Measurements from ENCODE around the gene TNFRSF1B. TPM values are rescaled to one million over a fixed set of nuclear protein-coding genes. Genes with fewer than 3 reads are reported as not detected.

TNFRSF1B gene
- total RNA-seq, 1 experiment from 2014 or later, result 3.5 TPM

DNA sequence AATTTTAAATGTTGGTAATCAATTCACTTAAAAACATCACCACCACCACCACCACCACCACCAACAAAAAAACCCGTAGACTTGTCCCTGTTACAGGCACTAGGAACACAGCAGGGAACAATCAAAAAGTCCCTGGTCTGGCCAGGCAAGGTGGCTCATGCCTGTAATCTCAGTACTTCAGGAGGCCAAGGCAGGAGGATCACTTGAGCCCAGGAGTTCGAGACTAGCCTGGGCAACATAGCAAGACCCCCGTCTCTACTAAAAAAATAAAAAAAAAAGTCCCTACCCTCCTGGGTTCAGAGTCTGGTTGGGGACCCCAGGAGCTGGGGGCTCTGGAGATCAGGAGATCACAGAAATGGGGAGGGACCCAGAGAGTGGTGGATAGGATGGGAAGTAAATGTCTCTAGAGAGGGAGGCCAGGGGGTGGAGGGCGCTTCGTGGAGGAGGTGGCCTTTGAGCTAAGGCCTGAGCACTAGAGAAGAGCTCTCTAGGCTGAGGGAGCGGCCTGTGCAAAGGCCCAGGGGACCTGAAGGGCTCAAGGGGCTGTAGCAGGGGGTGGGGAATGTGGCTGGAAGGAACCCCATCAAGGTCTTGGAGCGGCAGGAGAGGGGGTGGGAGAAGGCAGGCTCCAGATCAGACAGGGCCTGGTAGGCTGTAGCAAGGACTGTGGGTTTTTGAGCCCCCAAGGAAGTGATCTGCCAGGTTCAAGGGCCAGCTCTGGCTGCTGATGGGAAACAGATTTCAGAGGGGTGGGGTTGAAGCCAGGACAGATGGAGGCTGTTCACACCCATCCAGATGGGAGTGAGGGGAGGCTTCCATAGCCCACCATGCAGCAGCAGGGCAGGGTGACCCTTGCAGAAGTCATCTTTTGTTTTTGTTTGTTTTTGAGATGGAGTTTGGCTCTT is 38.2 kb downstream of the TNFRSF1B start:
- no TSS peak for BruUV-seq (replicated peaks)
- H3K4me3 ChIP-seq (ENCODE audit: low read depth, low read length), result no peak overlapping the region
- no peaks in the 10 kb centered on the region for H3K27me3 Mint-ChIP-seq (ENCODE audit: insufficient read depth, unreplicated experiment)
- H3K36me3 ChIP-seq (ENCODE audit: control insufficient read depth, insufficient read depth, low read length), result no peaks in the 10 kb centered on the region
- no peaks in the 10 kb centered on the region for H3K4me1 ChIP-seq
- no peaks in the 10 kb centered on the region for H3K4me1 Mint-ChIP-seq (ENCODE audit: low read depth, unreplicated experiment)
- H3K27me3 ChIP-seq (replicated peaks; ENCODE audit: control insufficient read depth, insufficient read depth, low read length), result no peaks in the 10 kb centered on the region
- POLR2A ChIA-PET, result no interaction called here
- H3K4me3 Mint-ChIP-seq (ENCODE audit: unreplicated experiment), result no peak overlapping the region
- H3K27ac Mint-ChIP-seq (ENCODE audit: unreplicated experiment), result no peak overlapping the region
- no peak for DNase-seq
- TF ChIP-seq, protein P1, sequence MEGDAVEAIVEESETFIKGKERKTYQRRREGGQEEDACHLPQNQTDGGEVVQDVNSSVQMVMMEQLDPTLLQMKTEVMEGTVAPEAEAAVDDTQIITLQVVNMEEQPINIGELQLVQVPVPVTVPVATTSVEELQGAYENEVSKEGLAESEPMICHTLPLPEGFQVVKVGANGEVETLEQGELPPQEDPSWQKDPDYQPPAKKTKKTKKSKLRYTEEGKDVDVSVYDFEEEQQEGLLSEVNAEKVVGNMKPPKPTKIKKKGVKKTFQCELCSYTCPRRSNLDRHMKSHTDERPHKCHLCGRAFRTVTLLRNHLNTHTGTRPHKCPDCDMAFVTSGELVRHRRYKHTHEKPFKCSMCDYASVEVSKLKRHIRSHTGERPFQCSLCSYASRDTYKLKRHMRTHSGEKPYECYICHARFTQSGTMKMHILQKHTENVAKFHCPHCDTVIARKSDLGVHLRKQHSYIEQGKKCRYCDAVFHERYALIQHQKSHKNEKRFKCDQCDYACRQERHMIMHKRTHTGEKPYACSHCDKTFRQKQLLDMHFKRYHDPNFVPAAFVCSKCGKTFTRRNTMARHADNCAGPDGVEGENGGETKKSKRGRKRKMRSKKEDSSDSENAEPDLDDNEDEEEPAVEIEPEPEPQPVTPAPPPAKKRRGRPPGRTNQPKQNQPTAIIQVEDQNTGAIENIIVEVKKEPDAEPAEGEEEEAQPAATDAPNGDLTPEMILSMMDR (IDR thresholded peaks at IDR 0.05; ENCODE audit: insufficient read depth in 1 of 2, low read depth in 1 of 2, low read length in 1 of 2, severe bottlenecking in 1 of 2, unreplicated experiment in 1 of 2), result no peak
- H3K36me3 Mint-ChIP-seq (ENCODE audit: insufficient read depth, unreplicated experiment), result no peaks in the 10 kb centered on the region
- H3K9me3 ChIP-seq, result no peaks in the 10 kb centered on the region
- CTCF ChIA-PET, result interaction anchor here (0.7 kb wide), 1 partner anchor 79 kb away, joined by 3 read pairs; no protein-coding TSS in a partner anchor
- H3K9me3 Mint-ChIP-seq (ENCODE audit: unreplicated experiment), result no peaks in the 10 kb centered on the region
- intact Hi-C loops (cut with micrococcal nuclease; ENCODE audit: unreplicated experiment), result no loop called here

DNA sequence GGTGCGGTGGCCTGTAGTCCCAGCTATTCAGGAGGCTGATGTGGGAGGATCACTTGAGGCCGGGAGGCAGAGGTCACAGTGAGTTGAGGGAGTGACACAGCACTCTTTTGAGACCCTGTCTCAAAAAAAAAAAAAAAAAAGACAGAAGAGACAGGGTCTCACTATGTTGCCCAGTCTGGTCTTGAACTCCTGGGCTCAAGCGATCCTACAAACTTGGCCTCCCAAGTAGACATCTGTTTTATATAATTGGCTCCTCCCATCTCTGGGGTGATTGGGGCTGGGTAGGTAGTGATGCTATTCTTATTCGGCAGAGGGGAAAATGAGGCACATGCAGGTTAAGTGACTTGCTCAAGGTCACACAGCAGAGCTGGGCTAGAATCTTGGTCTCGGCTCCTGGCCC is 39.4 kb downstream of the TNFRSF1B start:
- H3K4me3 Mint-ChIP-seq (ENCODE audit: unreplicated experiment), result no peak overlapping the region
- no peak for DNase-seq
- no TSS peak for BruUV-seq (replicated peaks)
- TF ChIP-seq, protein P1 (IDR thresholded peaks at IDR 0.05; ENCODE audit: insufficient read depth in 1 of 2, low read depth in 1 of 2, low read length in 1 of 2, severe bottlenecking in 1 of 2, unreplicated experiment in 1 of 2), result no peak
- no peaks in the 10 kb centered on the region for H3K4me1 Mint-ChIP-seq (ENCODE audit: low read depth, unreplicated experiment)
- Histone ChIP-seq H3K9me3 (no peaks in the 10 kb centered on the region), H3K4me1 (no peaks in the 10 kb centered on the region), H3K27me3 (replicated peaks; ENCODE audit: control insufficient read depth, insufficient read depth, low read length) (no peaks in the 10 kb centered on the region), H3K36me3 (ENCODE audit: control insufficient read depth, insufficient read depth, low read length) (no peaks in the 10 kb centered on the region), H3K4me3 (ENCODE audit: low read depth, low read length) (no peak overlapping the region)
- intact Hi-C loops (cut with micrococcal nuclease; ENCODE audit: unreplicated experiment), result no loop called here
- H3K27me3 Mint-ChIP-seq (ENCODE audit: insufficient read depth, unreplicated experiment), result no peaks in the 10 kb centered on the region
- H3K9me3 Mint-ChIP-seq (ENCODE audit: unreplicated experiment), result no peaks in the 10 kb centered on the region
- no peaks in the 10 kb centered on the region for H3K36me3 Mint-ChIP-seq (ENCODE audit: insufficient read depth, unreplicated experiment)
- POLR2A ChIA-PET, result no interaction called here
- no peak overlapping the region for H3K27ac Mint-ChIP-seq (ENCODE audit: unreplicated experiment)
- CTCF ChIA-PET, result interaction anchor here (6.0 kb wide), 1 partner anchor 82 kb away, joined by 29 read pairs; no protein-coding TSS in a partner anchor

- H3K27ac Mint-ChIP-seq (ENCODE audit: unreplicated experiment), result no peak overlapping the region
- intact Hi-C loops (cut with micrococcal nuclease; ENCODE audit: unreplicated experiment), result no loop called here
- no TSS peak for BruUV-seq (replicated peaks)
- no peaks in the 10 kb centered on the region for H3K9me3 ChIP-seq
- no peak overlapping the region for H3K4me3 Mint-ChIP-seq (ENCODE audit: unreplicated experiment)
- no peaks in the 10 kb centered on the region for H3K27me3 ChIP-seq (replicated peaks; ENCODE audit: control insufficient read depth, insufficient read depth, low read length)
- H3K4me1 Mint-ChIP-seq (ENCODE audit: low read depth, unreplicated experiment), result no peaks in the 10 kb centered on the region
- no peak overlapping the region for H3K4me3 ChIP-seq (ENCODE audit: low read depth, low read length)
- H3K36me3 Mint-ChIP-seq (ENCODE audit: insufficient read depth, unreplicated experiment), result no peaks in the 10 kb centered on the region
- H3K4me1 ChIP-seq, result no peaks in the 10 kb centered on the region
- TF ChIP-seq, protein P1 (IDR thresholded peaks at IDR 0.05; ENCODE audit: insufficient read depth in 1 of 2, low read depth in 1 of 2, low read length in 1 of 2, severe bottlenecking in 1 of 2, unreplicated experiment in 1 of 2), result no peak
- ChIA-PET CTCF (interaction anchor here (6.0 kb wide), 1 partner anchor 82 kb away, joined by 29 read pairs; no protein-coding TSS in a partner anchor), POLR2A (no interaction called here)
- no peaks in the 10 kb centered on the region for H3K36me3 ChIP-seq (ENCODE audit: control insufficient read depth, insufficient read depth, low read length)
- no peaks in the 10 kb centered on the region for H3K27me3 Mint-ChIP-seq (ENCODE audit: insufficient read depth, unreplicated experiment)
- no peak for DNase-seq
- no peaks in the 10 kb centered on the region for H3K9me3 Mint-ChIP-seq (ENCODE audit: unreplicated experiment)
Measured at GRCh38 chr1:12206792-12207424, 40.1 kb downstream of the TNFRSF1B start.

Data from Caco-2 (cell line).